IMR-90 (cell line): ENCODE data around the gene ZFP42.

Experiments
- BHLHE40 ChIP-seq: fragments of 150-350 bp; IDR thresholded peaks from 2 replicates; pipeline ENCODE4 v1.6.1; 2016; ENCODE audit warnings: mild to moderate bottlenecking, low read depth, low read length
- CEBPB ChIP-seq: IDR thresholded peaks from 2 replicates; pipeline ENCODE4 v1.6.1; 2012; ENCODE audit warnings: low read depth, low read length, improper control_type of control experiment
- CHD1 ChIP-seq: IDR thresholded peaks from 2 replicates; pipeline ENCODE4 v1.6.1; 2012; ENCODE audit warnings: low read depth, low read length, improper control_type of control experiment
- FOS ChIP-seq: fragments of 150-350 bp; IDR thresholded peaks from 2 replicates; pipeline ENCODE4 v1.6.1; 2016; ENCODE audit warnings: low read depth, low read length
- MXI1 ChIP-seq: IDR thresholded peaks from 2 replicates; pipeline ENCODE4 v1.6.1; 2012; ENCODE audit warnings: low read depth, mild to moderate bottlenecking, low read length, moderate library complexity, borderline replicate concordance
- POLR2A ChIP-seq: IDR thresholded peaks from 2 replicates; pipeline ENCODE4 v1.6.1; 2012; ENCODE audit warnings: mild to moderate bottlenecking, low read depth, low read length
- RAD21 ChIP-seq: IDR thresholded peaks from 2 replicates; pipeline ENCODE4 v1.6.1; 2012; ENCODE audit warnings: low read length, improper control_type of control experiment
- TF ChIP-seq, protein P1 (sequence below): conservative IDR thresholded peaks from 2 replicates; pipeline ENCODE4 v1.5.1; 2012; ENCODE audit warnings: mild to moderate bottlenecking, low read depth, low read length, improper control_type of control experiment

DNA sequence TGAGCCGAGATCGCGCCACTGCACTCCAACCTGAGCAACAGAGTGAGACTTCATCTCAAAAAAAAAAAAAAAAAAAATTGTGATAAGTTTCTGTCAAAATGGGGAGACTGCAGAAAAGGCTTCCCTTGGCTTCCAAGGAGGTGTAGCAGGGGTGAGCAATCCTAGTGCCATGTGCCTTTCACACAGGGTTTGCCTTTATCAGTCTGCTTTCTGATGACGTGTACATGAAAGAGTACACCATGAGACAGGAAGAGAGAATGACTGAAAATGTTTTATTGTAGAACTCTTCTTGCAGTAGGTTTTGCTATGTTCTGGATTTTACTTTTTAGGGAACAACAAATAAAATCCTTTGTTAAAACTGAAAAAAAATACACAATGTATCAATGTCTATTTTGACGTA is 23.4 kb upstream of the ZFP42 start:
- TF ChIP-seq, protein P1, sequence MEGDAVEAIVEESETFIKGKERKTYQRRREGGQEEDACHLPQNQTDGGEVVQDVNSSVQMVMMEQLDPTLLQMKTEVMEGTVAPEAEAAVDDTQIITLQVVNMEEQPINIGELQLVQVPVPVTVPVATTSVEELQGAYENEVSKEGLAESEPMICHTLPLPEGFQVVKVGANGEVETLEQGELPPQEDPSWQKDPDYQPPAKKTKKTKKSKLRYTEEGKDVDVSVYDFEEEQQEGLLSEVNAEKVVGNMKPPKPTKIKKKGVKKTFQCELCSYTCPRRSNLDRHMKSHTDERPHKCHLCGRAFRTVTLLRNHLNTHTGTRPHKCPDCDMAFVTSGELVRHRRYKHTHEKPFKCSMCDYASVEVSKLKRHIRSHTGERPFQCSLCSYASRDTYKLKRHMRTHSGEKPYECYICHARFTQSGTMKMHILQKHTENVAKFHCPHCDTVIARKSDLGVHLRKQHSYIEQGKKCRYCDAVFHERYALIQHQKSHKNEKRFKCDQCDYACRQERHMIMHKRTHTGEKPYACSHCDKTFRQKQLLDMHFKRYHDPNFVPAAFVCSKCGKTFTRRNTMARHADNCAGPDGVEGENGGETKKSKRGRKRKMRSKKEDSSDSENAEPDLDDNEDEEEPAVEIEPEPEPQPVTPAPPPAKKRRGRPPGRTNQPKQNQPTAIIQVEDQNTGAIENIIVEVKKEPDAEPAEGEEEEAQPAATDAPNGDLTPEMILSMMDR = no peak
- no peak for TF ChIP-seq POLR2A
- TF ChIP-seq CHD1 = no peak
- no peak for TF ChIP-seq FOS
- no peak for TF ChIP-seq RAD21
- TF ChIP-seq BHLHE40 = no peak
- TF ChIP-seq MXI1 = no peak
- no peak for TF ChIP-seq CEBPB
